ENCODE data around the gene BMPR1A. TPM values are rescaled to one million over a fixed set of nuclear protein-coding genes. Genes with fewer than 3 reads are reported as not detected.

The BMPR1A gene
- total and polyA plus RNA-seq, 9 of the 15 experiments (the other 6 are each of a cell fraction or from before 2014, with no cell fraction given): 1.6 to 17.5 (median 9.1) TPM

DNA sequence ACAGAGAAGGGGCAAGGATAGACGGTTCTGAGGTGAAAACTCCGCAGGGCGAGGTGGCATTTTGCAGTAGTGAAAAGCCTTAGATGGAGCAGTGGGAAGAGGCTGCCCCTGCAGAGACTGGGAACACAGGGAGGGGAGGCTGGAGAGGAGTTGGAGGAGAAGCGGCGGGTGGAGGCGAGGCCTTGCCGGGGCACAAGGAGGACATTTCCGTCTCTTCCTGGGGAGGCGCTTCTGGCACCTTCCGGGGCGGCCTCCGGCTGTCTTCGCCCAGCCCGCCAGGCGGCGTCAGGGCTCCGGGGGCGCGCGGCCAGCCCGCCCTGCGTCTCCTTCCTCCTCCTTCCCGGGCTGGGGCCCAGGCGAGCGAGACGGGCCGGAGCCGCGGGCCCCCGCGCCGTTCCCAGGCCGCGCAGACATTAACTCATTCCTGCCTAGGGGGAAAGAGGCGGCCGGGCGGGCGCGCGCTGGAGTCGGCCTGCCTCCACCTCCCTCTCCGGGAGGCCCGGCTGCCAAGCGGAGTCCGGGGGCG, 45.4 kb upstream of the BMPR1A start (continued):
- TF ChIP-seq, protein P1, sequence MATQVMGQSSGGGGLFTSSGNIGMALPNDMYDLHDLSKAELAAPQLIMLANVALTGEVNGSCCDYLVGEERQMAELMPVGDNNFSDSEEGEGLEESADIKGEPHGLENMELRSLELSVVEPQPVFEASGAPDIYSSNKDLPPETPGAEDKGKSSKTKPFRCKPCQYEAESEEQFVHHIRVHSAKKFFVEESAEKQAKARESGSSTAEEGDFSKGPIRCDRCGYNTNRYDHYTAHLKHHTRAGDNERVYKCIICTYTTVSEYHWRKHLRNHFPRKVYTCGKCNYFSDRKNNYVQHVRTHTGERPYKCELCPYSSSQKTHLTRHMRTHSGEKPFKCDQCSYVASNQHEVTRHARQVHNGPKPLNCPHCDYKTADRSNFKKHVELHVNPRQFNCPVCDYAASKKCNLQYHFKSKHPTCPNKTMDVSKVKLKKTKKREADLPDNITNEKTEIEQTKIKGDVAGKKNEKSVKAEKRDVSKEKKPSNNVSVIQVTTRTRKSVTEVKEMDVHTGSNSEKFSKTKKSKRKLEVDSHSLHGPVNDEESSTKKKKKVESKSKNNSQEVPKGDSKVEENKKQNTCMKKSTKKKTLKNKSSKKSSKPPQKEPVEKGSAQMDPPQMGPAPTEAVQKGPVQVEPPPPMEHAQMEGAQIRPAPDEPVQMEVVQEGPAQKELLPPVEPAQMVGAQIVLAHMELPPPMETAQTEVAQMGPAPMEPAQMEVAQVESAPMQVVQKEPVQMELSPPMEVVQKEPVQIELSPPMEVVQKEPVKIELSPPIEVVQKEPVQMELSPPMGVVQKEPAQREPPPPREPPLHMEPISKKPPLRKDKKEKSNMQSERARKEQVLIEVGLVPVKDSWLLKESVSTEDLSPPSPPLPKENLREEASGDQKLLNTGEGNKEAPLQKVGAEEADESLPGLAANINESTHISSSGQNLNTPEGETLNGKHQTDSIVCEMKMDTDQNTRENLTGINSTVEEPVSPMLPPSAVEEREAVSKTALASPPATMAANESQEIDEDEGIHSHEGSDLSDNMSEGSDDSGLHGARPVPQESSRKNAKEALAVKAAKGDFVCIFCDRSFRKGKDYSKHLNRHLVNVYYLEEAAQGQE (IDR thresholded peaks at IDR 0.05; ENCODE audit: borderline replicate concordance): peak; percentile 84
- TF ChIP-seq, protein P1 (CRISPR knock-in tag; IDR thresholded peaks at IDR 0.05; ENCODE audit: low read depth): no peak
- TF ChIP-seq NFIC (IDR thresholded peaks at IDR 0.05): peak; percentile 35; the same call in 1 of the 2 replicates
- TF ChIP-seq CBX5 (IDR thresholded peaks at IDR 0.05; ENCODE audit: borderline replicate concordance, low read depth): 0 out of 2 replicates have a peak, but pooled peaks have one; percentile 11
- TF ChIP-seq NR4A1 (CRISPR knock-in tag; IDR thresholded peaks at IDR 0.05): peak; percentile 49; the same call in 1 of the 2 replicates
- TF ChIP-seq NR4A1 (tag; IDR thresholded peaks at IDR 0.05): 0 out of 2 replicates have a peak, but pooled peaks have one; percentile 37
- TF ChIP-seq POLR2G (IDR thresholded peaks at IDR 0.05; ENCODE audit: low read depth, low read length): peak; percentile 92
- TF ChIP-seq ATF1 (CRISPR knock-in tag; IDR thresholded peaks at IDR 0.05): no peak
- peak; percentile 52 for TF ChIP-seq ATF1 (tag; IDR thresholded peaks at IDR 0.05)
- TF ChIP-seq, protein P2, sequence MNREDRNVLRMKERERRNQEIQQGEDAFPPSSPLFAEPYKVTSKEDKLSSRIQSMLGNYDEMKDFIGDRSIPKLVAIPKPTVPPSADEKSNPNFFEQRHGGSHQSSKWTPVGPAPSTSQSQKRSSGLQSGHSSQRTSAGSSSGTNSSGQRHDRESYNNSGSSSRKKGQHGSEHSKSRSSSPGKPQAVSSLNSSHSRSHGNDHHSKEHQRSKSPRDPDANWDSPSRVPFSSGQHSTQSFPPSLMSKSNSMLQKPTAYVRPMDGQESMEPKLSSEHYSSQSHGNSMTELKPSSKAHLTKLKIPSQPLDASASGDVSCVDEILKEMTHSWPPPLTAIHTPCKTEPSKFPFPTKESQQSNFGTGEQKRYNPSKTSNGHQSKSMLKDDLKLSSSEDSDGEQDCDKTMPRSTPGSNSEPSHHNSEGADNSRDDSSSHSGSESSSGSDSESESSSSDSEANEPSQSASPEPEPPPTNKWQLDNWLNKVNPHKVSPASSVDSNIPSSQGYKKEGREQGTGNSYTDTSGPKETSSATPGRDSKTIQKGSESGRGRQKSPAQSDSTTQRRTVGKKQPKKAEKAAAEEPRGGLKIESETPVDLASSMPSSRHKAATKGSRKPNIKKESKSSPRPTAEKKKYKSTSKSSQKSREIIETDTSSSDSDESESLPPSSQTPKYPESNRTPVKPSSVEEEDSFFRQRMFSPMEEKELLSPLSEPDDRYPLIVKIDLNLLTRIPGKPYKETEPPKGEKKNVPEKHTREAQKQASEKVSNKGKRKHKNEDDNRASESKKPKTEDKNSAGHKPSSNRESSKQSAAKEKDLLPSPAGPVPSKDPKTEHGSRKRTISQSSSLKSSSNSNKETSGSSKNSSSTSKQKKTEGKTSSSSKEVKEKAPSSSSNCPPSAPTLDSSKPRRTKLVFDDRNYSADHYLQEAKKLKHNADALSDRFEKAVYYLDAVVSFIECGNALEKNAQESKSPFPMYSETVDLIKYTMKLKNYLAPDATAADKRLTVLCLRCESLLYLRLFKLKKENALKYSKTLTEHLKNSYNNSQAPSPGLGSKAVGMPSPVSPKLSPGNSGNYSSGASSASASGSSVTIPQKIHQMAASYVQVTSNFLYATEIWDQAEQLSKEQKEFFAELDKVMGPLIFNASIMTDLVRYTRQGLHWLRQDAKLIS (CRISPR knock-in tag; IDR thresholded peaks at IDR 0.05): peak; percentile 41; the same call in 1 of the 2 replicates
- no peak for TF ChIP-seq ZNF551 (CRISPR knock-in tag; IDR thresholded peaks at IDR 0.05)
- 0 out of 2 replicates have a peak, but pooled peaks have one; percentile 31 for TF ChIP-seq POLR2AphosphoS5 (IDR thresholded peaks at IDR 0.05; ENCODE audit: control insufficient read depth, insufficient read depth, low read depth, low read length)
- TF ChIP-seq, protein P3, sequence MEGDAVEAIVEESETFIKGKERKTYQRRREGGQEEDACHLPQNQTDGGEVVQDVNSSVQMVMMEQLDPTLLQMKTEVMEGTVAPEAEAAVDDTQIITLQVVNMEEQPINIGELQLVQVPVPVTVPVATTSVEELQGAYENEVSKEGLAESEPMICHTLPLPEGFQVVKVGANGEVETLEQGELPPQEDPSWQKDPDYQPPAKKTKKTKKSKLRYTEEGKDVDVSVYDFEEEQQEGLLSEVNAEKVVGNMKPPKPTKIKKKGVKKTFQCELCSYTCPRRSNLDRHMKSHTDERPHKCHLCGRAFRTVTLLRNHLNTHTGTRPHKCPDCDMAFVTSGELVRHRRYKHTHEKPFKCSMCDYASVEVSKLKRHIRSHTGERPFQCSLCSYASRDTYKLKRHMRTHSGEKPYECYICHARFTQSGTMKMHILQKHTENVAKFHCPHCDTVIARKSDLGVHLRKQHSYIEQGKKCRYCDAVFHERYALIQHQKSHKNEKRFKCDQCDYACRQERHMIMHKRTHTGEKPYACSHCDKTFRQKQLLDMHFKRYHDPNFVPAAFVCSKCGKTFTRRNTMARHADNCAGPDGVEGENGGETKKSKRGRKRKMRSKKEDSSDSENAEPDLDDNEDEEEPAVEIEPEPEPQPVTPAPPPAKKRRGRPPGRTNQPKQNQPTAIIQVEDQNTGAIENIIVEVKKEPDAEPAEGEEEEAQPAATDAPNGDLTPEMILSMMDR (IDR thresholded peaks at IDR 0.05 in 2 of 3, conservative IDR thresholded peaks at IDR 0.05 in 1 of 3; ENCODE audit: insufficient read depth in 2 of 3, low read depth in 1 of 3, low read length in 3 of 3): peak; percentile 76 to 98 (median 89)
- TF ChIP-seq SRF (CRISPR knock-in tag; IDR thresholded peaks at IDR 0.05): peak in 1 of 2 experiments; percentile 32; a peak in 1 of 4 replicates

All from K562 (cell line).